SK-N-SH (cell line): ENCODE data around the gene SPRY1.

ENCODE experiments used
- CHD2 ChIP-seq: fragments of 150-350 bp; IDR thresholded peaks from 2 replicates; pipeline ENCODE4 v1.6.1; 2018; ENCODE audit warnings: low read length; ENCODE audit not compliant: partially characterized antibody
- FOSL2 ChIP-seq: IDR thresholded peaks from 2 replicates; pipeline ENCODE4 v1.4.0; 2012; ENCODE audit warnings: low read depth, mild to moderate bottlenecking, moderate library complexity, borderline replicate concordance
- POLR2AphosphoS5 ChIP-seq: IDR thresholded peaks from 2 replicates; pipeline ENCODE4 v1.6.1; 2012; ENCODE audit warnings: low read depth, low read length
- SIN3A ChIP-seq: IDR thresholded peaks from 2 replicates; pipeline ENCODE4 v1.6.1; 2012; ENCODE audit warnings: low read depth, mild to moderate bottlenecking, low read length, moderate library complexity, borderline replicate concordance
- TF ChIP-seq, protein P1 (sequence below): fragments of 200-600 bp; sonication (generic); IDR thresholded peaks from 2 replicates; pipeline ENCODE4 v1.6.1; 2017; ENCODE audit warnings: antibody characterized with exemption, mild to moderate bottlenecking, moderate library complexity
- TF ChIP-seq, protein P2 (sequence below): IDR thresholded peaks from 2 replicates; pipeline ENCODE4 v1.6.1; 2012; ENCODE audit warnings: mild to moderate bottlenecking, low read depth, low read length, moderate library complexity
- TF ChIP-seq, protein P3 (sequence below): IDR thresholded peaks from 2 replicates; pipeline ENCODE4; 2012

DNA sequence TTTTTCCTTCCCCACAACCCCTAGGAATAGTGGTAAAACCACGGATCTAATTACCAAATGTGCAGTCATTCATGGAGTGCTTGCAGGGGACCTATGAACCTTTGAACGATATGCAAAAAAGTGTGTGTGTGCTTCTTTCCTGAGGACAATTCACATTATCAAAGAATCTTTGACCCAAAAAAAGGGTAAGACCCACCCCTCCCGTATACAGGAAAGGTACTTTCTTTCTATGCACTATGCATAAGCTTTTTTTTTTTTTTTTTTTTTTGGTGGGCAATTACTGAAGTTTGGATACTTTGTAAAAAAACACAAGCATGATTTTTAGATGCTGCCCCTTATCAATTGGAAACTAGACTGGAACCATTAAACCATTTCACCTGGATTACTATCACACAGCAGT lies 31.4 kb downstream of the SPRY1 start:
- TF ChIP-seq, protein P1, sequence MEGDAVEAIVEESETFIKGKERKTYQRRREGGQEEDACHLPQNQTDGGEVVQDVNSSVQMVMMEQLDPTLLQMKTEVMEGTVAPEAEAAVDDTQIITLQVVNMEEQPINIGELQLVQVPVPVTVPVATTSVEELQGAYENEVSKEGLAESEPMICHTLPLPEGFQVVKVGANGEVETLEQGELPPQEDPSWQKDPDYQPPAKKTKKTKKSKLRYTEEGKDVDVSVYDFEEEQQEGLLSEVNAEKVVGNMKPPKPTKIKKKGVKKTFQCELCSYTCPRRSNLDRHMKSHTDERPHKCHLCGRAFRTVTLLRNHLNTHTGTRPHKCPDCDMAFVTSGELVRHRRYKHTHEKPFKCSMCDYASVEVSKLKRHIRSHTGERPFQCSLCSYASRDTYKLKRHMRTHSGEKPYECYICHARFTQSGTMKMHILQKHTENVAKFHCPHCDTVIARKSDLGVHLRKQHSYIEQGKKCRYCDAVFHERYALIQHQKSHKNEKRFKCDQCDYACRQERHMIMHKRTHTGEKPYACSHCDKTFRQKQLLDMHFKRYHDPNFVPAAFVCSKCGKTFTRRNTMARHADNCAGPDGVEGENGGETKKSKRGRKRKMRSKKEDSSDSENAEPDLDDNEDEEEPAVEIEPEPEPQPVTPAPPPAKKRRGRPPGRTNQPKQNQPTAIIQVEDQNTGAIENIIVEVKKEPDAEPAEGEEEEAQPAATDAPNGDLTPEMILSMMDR = no peak
- TF ChIP-seq, protein P2, sequence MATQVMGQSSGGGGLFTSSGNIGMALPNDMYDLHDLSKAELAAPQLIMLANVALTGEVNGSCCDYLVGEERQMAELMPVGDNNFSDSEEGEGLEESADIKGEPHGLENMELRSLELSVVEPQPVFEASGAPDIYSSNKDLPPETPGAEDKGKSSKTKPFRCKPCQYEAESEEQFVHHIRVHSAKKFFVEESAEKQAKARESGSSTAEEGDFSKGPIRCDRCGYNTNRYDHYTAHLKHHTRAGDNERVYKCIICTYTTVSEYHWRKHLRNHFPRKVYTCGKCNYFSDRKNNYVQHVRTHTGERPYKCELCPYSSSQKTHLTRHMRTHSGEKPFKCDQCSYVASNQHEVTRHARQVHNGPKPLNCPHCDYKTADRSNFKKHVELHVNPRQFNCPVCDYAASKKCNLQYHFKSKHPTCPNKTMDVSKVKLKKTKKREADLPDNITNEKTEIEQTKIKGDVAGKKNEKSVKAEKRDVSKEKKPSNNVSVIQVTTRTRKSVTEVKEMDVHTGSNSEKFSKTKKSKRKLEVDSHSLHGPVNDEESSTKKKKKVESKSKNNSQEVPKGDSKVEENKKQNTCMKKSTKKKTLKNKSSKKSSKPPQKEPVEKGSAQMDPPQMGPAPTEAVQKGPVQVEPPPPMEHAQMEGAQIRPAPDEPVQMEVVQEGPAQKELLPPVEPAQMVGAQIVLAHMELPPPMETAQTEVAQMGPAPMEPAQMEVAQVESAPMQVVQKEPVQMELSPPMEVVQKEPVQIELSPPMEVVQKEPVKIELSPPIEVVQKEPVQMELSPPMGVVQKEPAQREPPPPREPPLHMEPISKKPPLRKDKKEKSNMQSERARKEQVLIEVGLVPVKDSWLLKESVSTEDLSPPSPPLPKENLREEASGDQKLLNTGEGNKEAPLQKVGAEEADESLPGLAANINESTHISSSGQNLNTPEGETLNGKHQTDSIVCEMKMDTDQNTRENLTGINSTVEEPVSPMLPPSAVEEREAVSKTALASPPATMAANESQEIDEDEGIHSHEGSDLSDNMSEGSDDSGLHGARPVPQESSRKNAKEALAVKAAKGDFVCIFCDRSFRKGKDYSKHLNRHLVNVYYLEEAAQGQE = no peak
- no peak for TF ChIP-seq POLR2AphosphoS5
- TF ChIP-seq, protein P3, sequence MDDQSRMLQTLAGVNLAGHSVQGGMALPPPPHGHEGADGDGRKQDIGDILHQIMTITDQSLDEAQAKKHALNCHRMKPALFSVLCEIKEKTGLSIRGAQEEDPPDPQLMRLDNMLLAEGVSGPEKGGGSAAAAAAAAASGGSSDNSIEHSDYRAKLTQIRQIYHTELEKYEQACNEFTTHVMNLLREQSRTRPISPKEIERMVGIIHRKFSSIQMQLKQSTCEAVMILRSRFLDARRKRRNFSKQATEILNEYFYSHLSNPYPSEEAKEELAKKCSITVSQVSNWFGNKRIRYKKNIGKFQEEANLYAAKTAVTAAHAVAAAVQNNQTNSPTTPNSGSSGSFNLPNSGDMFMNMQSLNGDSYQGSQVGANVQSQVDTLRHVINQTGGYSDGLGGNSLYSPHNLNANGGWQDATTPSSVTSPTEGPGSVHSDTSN = no peak
- no peak for TF ChIP-seq FOSL2
- TF ChIP-seq SIN3A = no peak
- TF ChIP-seq CHD2 = no peak
